Measurements from ENCODE around the gene MINDY3. TPM values are rescaled to one million over a fixed set of nuclear protein-coding genes. Genes with fewer than 3 reads are reported as not detected.

The MINDY3 gene
- total and polyA plus RNA-seq, 2 donors from 2014 or later = 22.2 to 31.5 TPM

DNA sequence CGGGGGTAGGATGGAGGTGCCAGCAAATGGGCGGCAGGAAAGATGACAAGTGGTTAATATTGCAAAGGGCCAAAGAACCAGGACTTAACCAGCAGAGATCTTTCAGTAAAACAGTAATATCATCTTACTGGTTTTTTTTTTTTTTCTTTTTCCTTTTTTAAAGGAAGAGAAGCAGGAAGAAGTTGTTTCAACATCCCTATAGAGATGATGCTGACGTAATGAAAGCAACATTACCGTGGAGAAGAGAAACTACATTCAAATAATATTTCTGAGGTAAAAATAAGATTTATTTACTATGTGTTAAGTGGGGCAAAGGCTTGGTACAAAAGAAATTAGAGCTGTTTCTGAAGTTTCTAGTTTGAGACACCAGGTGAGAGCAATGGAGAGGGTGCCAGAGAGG is 11.0 kb downstream of the MINDY3 start:
- H3K36me3 ChIP-seq (ENCODE audit: control insufficient read depth in 2 of 3, insufficient read depth in 3 of 3, low read length in 3 of 3) = no peaks in the 10 kb centered on the region
- DNase-seq = no peak
- no peak for FAIRE-seq
- TF ChIP-seq, protein P1, sequence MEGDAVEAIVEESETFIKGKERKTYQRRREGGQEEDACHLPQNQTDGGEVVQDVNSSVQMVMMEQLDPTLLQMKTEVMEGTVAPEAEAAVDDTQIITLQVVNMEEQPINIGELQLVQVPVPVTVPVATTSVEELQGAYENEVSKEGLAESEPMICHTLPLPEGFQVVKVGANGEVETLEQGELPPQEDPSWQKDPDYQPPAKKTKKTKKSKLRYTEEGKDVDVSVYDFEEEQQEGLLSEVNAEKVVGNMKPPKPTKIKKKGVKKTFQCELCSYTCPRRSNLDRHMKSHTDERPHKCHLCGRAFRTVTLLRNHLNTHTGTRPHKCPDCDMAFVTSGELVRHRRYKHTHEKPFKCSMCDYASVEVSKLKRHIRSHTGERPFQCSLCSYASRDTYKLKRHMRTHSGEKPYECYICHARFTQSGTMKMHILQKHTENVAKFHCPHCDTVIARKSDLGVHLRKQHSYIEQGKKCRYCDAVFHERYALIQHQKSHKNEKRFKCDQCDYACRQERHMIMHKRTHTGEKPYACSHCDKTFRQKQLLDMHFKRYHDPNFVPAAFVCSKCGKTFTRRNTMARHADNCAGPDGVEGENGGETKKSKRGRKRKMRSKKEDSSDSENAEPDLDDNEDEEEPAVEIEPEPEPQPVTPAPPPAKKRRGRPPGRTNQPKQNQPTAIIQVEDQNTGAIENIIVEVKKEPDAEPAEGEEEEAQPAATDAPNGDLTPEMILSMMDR (IDR thresholded peaks at IDR 0.05; ENCODE audit: borderline replicate concordance, extremely low read depth, insufficient read depth) = no peak
- H3K4me1 ChIP-seq (ENCODE audit: control insufficient read depth in 2 of 3, insufficient read depth in 2 of 3, low read depth in 1 of 3, low read length in 3 of 3) = no peaks in the 10 kb centered on the region
- H3K27me3 ChIP-seq (ENCODE audit: control insufficient read depth, insufficient read depth, low read length) = no peaks in the 10 kb centered on the region
- H3K9me3 ChIP-seq (ENCODE audit: control insufficient read depth in 2 of 3, insufficient read depth in 1 of 3, low read length in 3 of 3) = no peaks in the 10 kb centered on the region
- no peak overlapping the region for H3K27ac ChIP-seq (ENCODE audit: low read depth in 2 of 2, low read length in 2 of 2)
- intact Hi-C loops (cut with DNase I) = no loop called here
- no peak overlapping the region for H3K4me3 ChIP-seq (ENCODE audit: low read length in 3 of 3)
- H3K9ac ChIP-seq (ENCODE audit: low read length in 3 of 3) = no peak overlapping the region

- Histone ChIP-seq H3K27ac (ENCODE audit: low read depth in 2 of 2, low read length in 2 of 2) (no peak overlapping the region), H3K9ac (ENCODE audit: low read length in 3 of 3) (no peak overlapping the region), H3K9me3 (ENCODE audit: control insufficient read depth in 2 of 3, insufficient read depth in 1 of 3, low read length in 3 of 3) (no peaks in the 10 kb centered on the region), H3K27me3 (ENCODE audit: control insufficient read depth, insufficient read depth, low read length) (no peaks in the 10 kb centered on the region), H3K4me1 (ENCODE audit: control insufficient read depth in 2 of 3, insufficient read depth in 2 of 3, low read depth in 1 of 3, low read length in 3 of 3) (no peaks in the 10 kb centered on the region), H3K36me3 (ENCODE audit: control insufficient read depth in 2 of 3, insufficient read depth in 3 of 3, low read length in 3 of 3) (no peaks in the 10 kb centered on the region), H3K4me3 (ENCODE audit: low read length in 3 of 3) (no peak overlapping the region)
- FAIRE-seq (no peak), DNase-seq (no peak)
- intact Hi-C loops (cut with DNase I) = no loop called here
- TF ChIP-seq, protein P1 (IDR thresholded peaks at IDR 0.05; ENCODE audit: borderline replicate concordance, extremely low read depth, insufficient read depth) = no peak
Measured at GRCh38 chr10:15847481-15847880, 12.8 kb downstream of the MINDY3 start.

- Histone ChIP-seq H3K4me3 (ENCODE audit: low read length in 3 of 3) (no peak overlapping the region), H3K36me3 (ENCODE audit: control insufficient read depth in 2 of 3, insufficient read depth in 3 of 3, low read length in 3 of 3) (no peaks in the 10 kb centered on the region), H3K9me3 (ENCODE audit: control insufficient read depth in 2 of 3, insufficient read depth in 1 of 3, low read length in 3 of 3) (no peaks in the 10 kb centered on the region), H3K27me3 (ENCODE audit: control insufficient read depth, insufficient read depth, low read length) (no peaks in the 10 kb centered on the region), H3K9ac (ENCODE audit: low read length in 3 of 3) (no peak overlapping the region), H3K4me1 (ENCODE audit: control insufficient read depth in 2 of 3, insufficient read depth in 2 of 3, low read depth in 1 of 3, low read length in 3 of 3) (no peaks in the 10 kb centered on the region), H3K27ac (ENCODE audit: low read depth in 2 of 2, low read length in 2 of 2) (no peak overlapping the region)
- no peak for DNase-seq
- intact Hi-C loops (cut with DNase I) = no loop called here
- no peak for FAIRE-seq
- TF ChIP-seq, protein P1 (IDR thresholded peaks at IDR 0.05; ENCODE audit: borderline replicate concordance, extremely low read depth, insufficient read depth) = no peak
Measured at GRCh38 chr10:15844517-15844916, 15.8 kb downstream of the MINDY3 start.

- H3K9ac ChIP-seq (ENCODE audit: low read length in 3 of 3) = no peak overlapping the region
- FAIRE-seq (no peak), DNase-seq (no peak)
- H3K4me3 ChIP-seq (ENCODE audit: low read length in 3 of 3) = no peak overlapping the region
- intact Hi-C loops (cut with DNase I) = no loop called here
- H3K9me3 ChIP-seq (ENCODE audit: control insufficient read depth in 2 of 3, insufficient read depth in 1 of 3, low read length in 3 of 3) = no peaks in the 10 kb centered on the region
- no peaks in the 10 kb centered on the region for H3K36me3 ChIP-seq (ENCODE audit: control insufficient read depth in 2 of 3, insufficient read depth in 3 of 3, low read length in 3 of 3)
- no peaks in the 10 kb centered on the region for H3K27me3 ChIP-seq (ENCODE audit: control insufficient read depth, insufficient read depth, low read length)
- TF ChIP-seq, protein P1 (IDR thresholded peaks at IDR 0.05; ENCODE audit: borderline replicate concordance, extremely low read depth, insufficient read depth) = no peak
- H3K27ac ChIP-seq (ENCODE audit: low read depth in 2 of 2, low read length in 2 of 2) = no peak overlapping the region
- H3K4me1 ChIP-seq (ENCODE audit: control insufficient read depth in 2 of 3, insufficient read depth in 2 of 3, low read depth in 1 of 3, low read length in 3 of 3) = no peaks in the 10 kb centered on the region
Measured at GRCh38 chr10:15843695-15844094, 16.6 kb downstream of the MINDY3 start.
